Stimulated activated CD4-positive, alpha-beta T cell treated with anti-CD3 and anti-CD28 coated beads, Interleukin-2, amount 100 ng/mL, for 24 hours (primary cell): ENCODE measurements around the gene MARK4.
A peak's percentile ranks its signal among the peaks of the same experiment; 100 is the strongest.
"Not testable (repeated sequence)": the region's sequence is repeated elsewhere in the genome, so short reads cannot be mapped to it uniquely, and the experiment has no call there.

ENCODE experiments used
- DNase-seq, 2 donors: peaks; one replicate each; pipeline ENCODE4 v3.0.0-alpha.2; 2020

Gene MARK4

DNA sequence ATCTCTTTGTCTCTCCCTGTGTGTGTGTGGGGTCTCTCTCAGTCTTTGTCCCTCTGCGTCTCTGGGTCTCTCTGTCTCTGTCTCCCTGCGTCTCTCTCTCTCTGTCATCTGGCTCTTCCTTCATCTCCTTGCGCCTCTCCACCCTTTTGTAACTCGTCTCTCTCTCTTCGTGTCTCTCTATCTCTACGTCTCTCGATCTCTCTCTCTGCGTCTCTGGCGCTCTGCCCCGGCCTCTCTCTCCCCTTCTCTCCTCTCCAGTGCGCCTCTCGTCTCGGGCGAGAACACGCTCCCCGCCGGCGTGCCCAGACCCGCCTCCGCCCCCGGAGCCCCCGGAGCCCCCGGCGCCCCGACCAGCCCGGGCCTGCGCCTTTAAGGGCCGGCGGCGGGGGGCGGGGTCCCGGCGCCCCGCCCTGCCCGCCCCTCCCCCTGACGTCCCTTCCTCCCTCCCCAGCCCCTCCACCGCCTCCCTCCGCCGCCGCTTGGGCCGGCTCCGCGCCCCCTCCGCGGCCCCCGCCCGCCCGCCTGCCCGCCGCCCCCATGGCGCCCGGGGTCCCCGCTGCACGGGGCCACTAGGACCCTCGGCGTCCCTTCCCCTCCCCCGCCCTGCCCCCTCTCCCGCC lies at the start of gene MARK4:
Gene MARK4 (plus strand): TSS at position 440 of the 620 bp plus-strand sequence. CDS start 318 bp downstream, outside the sequence.
- peak; percentile 63 to 64 for DNase-seq

DNA sequence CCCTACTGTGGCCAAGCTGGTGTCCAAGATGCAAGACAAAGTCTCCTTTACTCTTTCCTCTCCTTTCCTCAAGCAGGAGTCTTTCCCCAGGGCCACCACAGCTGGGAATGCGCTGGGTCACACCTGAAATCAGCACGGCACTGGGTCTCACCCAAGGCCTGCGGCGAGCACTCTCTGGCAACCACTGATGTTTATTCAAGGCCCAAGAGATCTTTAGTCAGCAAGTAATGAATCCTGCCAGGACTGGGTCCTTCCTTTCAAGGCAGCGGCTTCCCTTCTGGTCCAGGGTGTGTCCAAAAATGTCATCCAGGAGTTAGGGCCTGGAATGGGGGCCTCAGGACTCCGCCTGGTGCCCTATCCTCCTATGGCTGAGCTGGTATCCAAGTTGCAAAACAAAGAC lies 48.4 kb upstream of the MARK4 start:
- no peak for DNase-seq

DNA sequence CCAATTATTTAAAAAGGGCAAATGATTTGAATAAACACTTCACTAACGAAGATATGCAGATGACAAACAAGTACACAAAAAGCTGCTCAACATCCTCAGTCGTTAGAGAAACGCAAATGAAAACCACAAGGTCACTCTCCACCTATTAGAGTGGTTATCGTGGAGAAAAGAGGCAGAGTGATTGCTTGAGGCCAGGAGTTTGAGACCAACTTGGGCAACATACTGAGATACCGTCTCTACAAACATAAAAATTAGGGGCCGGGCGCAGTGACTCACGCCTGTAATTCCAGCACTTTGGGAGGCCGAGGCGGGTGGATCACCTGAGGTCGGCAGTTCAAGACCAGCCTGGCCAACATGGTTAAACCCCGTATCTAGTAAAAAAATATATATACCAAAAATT lies 45.3 kb upstream of the MARK4 start:
- no peak for DNase-seq

DNA sequence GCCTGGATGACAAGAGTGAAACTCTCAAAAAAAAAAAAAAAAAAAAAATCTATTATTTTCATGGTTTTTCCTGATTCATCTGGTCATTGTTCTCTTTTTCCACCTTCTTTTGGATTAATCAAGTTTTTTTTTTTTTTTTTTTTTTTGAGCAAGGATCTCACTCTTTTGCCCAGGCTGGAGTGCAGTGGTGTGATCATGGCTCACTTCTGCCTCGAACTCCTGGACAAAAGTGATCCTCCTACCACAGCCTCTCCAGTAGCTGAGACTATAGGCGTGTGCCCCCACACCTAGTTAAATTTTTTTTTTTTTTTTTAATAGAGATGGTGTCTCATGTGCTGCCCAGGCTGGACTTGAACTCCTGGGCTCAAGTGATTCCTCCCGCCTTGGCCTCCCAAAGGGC lies 44.7 kb upstream of the MARK4 start:
- DNase-seq = no peak

DNA sequence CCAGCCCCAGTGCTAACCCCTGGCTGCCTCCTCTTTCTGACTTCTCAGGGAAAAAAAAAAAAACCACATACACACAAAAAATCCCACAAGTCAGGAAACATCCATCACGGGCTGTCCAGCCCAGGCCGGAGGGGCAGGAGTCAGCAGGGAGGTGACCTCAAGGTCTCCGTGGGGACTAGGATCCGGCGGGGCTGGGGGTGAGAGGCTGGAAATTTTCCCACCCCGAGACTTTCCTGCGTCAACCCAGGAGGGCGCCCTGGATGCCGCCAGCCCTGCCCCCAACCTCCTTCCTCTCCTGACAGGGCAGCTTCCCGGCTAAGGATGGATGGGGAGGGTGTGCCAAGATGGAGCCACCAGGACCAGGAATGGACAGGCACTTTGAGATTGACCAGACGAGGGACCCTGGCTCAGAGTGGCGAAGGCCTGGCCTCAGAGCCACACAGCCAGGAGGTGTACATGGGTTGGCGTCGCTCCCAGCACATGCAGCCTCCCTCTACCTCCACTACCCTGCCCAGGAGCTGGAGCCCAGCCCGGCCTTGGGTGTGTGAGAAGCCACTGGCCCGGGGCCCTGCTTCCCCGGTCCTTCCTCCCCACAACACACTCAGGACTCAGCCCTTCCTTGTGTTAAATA lies 39.2 kb upstream of the MARK4 start:
- no peak for DNase-seq

DNA sequence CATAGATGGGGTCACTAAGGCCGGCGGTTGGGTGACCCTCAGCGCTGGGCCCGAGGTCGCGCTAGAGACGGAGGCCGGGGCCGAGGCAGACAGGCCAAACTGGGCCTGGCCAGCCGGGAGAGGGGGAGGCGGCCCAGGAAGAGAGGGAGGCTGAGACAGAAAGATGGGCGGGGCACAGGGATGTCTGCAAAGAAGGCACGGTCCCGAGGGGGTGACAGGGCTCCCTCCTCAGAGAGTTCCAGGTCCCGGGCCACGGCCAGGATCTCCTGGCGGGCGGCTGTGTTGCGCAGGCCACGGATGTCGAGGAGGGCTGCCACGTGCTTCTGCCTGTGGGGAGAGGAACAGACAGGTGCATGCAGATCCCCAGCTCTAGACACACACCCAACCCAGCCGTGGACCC lies 38.0 kb upstream of the MARK4 start:
- no peak for DNase-seq

DNA sequence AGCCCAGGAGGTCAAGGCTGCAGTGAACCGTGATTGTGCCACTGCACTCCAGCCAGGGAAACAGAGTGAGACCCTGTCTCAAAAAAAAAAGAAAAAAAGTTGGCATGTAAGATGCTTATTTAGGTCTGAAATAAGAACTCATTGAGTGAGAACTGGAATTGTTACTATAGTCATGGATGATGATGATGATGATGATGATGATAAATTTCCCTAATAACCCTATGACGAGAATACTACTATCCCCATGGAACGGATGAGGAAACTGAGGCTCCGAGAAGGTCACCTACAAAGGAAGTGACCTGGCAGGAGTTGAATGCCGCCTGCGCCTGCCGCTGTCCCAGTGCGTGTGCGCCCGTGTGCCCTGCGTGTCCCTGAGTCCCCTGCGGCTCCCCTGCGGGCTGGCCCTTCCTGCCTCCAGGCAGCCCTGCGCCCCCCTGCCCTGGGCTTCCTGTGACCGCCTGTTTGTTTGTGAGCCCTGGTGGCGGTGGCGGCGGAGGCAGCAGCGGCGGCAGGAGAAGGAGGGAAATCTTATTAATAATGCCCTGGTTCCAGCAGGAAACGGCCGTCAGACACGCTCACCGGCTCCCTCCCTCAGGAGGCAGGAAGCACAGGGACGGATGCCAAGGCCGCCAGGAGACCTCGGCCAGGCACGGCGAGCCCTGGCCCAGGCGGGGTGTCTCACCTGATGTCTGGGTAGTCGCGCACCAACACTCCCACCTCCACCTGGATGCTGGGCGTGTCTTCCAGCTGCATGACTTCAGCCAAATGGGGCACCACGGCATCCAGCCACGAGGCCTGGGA lies 35.5 kb upstream of the MARK4 start:
- DNase-seq = no peak

DNA sequence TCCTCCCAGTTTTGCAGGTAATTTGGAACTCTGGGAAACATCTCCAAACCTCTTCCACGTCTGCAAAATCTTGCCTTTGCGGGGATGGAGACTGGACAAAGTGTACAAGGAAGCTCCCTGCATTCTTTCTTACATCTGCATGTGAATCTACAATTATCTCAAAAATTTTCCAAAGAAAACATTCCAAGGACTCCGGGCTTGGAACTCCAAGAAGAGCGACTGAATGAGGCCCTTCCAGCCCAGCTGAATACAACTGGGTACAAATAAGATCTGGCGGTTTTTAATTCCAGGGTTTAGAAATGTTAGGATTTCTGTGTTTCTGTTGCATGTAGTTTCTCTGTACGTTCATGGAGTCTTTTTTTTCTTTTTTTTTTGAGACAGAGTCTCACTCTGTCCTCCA lies 34.4 kb upstream of the MARK4 start:
- no peak for DNase-seq

DNA sequence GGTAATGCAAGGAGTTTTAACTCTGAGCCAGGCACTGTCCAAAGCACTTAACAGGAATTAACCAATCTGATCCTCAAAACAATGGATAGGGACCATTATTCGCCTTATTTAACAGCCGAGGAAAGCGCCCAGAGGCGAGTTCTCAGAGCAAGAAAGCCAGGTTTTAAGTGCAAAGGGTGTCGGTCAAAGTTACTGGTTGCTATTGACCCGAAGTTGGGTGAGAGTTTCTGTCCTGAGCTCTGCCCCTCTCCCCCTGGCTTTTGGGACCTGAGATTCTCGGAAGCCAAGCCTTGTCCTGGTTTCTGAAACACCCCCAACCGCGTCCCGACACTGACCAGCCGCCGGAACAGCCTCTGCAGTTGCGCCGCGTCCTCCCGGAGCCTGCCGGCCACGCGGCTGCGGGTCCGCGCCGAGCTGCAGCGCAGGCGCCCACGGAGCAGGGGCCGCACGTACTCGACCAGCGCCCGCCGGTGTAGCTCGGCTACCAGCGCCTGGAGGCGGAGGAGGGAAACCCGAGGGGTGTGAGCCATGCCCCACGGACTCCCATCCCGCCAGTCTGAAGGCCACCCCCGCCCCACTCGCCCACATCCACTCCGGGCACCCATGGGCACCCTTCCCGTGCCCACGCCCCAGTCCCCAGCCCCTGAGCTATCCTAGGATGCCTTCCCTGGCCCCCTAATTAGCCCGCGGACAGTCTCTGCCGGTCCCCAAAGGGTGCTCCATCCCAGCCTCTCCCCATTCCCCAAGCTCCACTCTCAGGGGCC lies 33.7 kb upstream of the MARK4 start:
- DNase-seq = no peak

DNA sequence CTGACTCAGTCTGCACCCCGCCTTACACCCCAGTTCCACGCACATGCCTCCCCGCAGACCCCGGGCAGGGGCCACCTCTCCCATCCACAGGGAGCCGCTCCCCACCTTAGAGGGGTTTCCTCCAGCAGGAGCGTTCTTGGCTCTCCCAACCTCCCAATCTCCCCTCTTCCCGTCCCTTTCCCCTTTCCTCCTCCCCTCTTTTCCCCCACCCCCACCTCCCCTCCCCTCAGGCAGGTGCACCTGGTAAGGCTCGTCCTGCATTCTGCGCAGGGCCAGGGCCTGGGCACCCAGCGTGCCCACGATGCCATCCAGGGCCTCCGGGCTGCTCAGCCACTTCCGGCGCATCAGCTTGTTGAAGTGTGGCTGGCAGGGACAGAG lies 33.1 kb upstream of the MARK4 start:
- no peak for DNase-seq

DNA sequence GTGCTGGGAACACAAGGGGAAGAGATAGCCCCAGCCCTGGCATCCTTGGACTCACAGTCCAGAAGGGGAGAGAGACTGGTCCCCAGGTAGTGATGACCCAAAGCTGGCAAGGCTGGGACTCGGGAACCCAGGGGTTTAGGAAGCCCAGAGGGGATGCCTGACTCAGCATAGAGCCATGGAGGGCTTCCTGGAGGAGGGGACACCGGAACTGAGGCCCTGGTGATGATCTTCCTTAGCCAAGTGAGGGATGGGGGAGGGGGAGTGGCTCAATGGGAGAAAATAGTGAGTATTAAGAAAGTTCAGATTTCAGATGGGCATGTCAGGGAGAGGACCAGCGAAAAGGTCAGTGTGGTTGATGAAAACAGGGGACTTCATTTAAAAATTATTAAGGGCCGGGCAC lies 32.6 kb upstream of the MARK4 start:
- DNase-seq = no peak

DNA sequence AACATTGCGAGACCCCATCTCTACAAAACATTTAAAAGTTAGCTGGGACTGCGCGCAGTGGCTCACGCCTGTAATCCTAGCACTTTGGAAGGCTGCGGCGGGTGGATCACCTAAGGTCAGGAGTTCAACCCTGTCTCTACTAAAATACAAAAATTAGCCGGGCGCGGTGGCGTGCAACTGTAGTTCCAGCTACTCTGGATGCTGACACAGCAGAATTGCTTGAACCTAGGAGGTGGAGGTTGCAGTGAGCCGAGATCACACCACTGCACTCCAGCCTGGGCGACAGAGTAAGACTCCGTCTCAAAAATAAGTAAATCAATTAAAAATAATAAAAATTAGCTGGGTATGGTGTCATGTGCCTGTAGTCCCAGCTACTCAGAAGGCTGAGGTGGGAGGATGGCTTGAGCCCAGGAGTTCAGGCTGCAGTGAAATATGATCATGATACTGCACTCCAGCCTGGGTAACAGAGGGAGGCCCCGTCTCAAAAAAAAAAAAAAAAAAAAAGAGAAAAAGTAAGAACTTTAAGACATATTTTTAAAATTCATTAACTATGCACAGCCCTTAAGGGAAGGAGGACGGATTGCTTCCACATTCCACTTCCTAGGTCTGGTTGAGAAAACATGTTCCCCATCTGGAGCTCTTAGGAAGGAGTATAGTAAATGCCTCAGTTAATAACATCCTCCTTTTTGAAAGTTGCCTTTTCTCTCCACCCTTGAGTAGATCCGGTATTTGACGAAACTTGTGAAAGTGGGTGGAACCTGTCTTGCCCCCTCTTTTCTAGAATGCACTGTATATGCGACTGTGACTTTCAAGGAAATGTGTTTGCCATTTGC lies 31.9 kb upstream of the MARK4 start:
- DNase-seq = no peak

DNA sequence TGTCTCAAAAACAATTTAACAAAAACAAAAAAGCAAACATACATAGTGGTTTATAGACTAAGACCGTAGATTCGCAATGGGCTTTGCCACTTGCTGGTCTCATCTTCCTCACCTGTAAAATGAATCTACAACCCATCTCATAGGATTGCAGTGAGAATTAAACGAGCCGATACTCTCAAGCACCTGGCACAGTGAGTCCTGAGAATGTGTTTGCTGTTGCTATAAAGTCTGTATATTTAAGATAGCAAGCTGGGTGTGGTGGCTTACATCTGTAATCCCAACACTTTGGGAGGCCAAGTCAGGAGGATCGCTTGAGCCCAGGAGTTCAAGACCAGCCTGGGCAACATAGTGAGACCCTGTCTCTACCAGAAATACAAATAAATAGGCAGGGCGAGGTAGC lies 28.3 kb upstream of the MARK4 start:
- no peak for DNase-seq

DNA sequence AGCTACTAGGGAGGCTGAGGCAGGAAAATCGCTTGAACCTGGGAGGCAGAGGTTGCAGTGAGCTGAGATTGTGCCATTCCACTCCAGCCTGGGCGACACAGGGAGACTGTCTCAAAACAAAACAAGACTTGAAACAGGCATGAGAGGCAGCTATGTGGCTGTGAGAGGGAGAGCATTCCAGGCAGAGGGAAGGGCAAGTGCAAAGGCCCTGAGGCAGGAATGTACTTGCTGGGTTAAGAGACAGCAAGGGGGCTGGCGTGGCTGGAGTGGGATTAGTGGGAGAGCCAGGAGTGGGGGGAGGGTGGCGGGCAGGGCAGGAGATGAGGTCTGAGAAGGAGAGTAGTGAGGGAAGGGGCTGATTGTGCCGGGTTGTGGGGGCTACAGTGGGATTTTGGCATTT lies 27.2 kb upstream of the MARK4 start:
- no peak for DNase-seq

DNA sequence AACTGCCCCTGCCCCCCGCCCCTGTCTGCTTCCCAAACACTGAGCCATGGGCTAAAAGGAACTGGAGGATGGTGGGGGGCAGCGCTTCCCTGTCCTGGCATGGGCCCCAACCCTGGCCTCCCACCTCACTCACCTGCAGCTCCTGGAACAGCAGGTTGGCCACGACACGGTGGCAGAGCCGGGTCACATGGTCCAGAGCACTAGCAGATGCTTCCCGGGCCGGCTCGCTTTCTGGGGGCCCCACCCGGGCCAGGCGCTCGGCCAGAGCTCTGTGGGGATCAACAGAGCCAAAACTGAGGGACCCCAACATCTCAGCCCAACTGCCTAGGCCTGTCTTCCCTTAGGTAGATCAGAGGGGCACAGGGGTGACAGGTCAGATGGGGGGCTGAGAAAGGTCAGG lies 26.4 kb upstream of the MARK4 start:
- DNase-seq = no peak

DNA sequence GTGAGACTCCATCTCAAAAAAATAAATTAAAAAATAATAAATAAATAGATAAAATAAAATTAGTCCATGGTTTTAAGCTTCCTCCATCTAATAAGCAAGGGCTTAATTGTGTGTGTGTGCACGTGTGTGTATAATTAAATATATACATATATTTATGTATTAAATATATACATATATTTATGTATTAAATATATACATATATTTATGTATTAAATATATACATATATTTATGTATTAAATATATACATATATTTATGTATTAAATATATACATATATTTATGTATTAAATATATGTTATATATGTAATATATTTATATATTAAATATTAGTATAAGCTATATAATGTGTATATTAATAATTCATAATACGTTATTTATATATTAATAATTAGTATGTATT lies 22.0 kb upstream of the MARK4 start:
- not testable (repeated sequence) for DNase-seq

DNA sequence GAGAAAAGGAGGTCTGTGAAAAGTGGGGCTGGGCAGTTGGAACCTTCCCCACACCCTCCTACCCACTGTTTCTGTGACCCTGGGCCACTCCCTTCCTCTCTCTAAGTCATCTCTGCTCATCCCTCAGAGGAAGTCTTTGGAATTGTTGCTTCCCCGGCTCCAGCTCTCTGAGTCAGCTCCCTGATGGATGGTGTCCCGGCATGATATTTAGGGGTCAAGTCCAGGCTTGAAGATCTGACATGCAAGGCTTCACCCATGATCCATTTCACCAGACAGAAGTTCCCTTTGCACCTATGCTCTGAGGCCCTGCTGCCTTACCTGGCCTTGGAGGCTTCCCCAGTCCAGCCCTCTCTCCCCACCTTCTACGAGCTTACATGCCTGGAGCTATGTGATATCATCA lies 19.2 kb upstream of the MARK4 start:
- no peak for DNase-seq

DNA sequence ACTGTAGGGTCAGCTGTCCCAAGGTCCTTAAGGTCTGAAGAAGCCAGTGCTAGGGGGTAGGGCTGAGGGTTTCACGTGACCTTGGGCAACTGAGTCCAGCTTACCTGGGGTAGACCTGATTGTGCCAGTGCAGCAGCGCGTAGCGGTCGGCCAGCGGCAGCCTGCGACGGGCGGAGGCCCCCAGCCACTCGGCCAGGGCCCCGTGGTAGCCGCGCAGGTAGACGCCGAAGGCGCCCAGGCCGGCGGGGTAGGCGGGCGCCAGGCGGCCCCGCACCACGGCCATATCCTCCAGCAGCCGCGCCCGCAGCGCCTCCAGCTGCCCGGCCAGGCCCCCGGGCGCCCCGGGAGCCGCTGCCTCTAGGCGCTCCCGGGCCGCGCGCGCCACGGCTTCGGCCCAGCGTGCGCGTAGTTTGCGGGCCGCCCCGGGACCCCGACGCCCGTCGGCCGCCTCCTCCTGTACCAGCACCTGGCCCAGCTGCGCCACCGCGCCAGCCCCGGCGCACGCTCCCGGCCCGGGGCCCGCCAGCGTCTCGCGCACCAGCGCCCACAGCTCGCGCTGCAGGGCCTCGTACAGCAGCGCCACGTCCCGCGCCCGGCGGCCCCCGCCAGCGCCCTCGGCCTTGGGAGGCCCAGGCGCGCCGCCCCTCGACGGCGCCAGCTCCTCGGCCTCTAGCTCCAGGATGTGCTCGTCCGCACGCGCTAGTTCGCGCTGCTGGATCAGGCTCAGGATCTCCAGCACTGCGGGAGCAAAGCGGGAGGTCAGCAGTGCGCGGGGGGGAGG lies 16.8 kb upstream of the MARK4 start:
- DNase-seq = no peak

DNA sequence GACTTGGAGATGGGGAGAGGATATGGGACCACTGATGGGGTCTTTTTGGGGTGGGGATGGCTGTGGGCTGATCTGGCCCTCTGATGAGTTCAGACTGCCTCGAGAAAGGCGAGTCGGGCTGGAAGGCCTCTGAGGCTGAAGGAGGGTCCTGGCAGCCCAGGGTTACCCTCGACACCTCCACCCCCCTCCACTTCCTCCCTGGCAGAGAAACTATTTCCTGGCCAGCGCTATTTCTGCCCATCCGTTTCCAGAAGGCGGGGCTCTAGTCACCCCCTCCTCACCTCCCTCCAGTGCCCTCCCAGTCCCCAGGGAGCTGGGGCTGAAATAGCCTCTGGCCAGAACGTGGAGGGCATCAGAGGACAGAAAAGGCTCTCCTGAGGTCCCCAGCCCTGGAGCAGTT lies 15.6 kb upstream of the MARK4 start:
- no peak for DNase-seq

DNA sequence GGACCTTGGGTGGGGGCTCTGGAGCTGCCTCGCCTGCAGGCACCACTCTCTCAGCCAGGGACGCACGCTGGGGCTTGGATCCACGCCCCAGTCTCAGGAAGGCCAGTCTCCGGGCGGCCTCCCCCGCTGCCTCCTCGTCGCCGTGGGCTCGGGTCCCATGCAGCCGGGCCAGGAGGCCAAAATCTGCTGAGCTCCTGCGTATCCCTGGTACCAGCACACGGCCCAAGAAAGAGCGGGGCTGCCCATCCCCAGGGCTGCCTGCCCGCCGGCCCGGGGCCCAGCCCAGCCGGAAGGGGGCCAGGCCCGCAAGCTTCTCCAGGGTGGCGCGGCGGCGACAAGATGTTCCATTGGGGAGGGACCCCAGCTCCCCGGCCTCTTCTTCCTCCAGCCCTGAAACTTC lies 12.5 kb upstream of the MARK4 start:
- no peak for DNase-seq

DNA sequence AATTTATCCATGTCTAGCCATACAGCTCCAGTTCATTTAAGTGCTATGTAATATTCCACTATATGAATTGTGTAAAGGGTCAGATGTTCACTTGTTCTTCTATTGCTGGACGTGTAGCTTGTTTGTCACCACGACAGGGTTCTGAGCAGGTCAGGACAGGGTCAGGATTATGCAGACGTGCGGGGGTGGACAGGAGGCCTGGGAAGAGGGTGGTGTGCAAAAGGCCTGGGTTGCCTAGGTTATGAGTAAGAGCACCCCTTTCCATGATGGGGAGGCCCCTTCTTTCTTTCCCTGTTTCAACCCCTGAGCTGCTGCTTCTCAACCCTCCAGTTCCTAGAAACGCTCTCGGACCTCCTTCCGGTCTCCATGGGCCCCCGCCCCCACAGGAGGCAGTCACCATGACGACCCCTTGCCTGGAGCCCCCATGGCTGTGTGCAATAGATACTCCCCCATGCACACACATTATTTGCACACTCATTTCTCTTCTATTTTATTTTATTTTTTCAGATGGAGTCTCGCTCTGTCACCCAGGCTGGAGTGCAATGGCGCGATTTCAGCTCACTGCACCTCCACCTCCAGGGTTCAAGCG lies 7.8 kb upstream of the MARK4 start:
- DNase-seq = no peak
